ENCODE measurements around the gene ING2. TPM values are rescaled to one million over a fixed set of nuclear protein-coding genes. Genes with fewer than 3 reads are reported as not detected.

The ING2 gene
- total and polyA plus RNA-seq, 7 donors = 8.6 to 29.8 (median 11.1) TPM

GRCh38 chr4:183467246-183467645 lies 37.6 kb upstream of the ING2 start:
- Histone ChIP-seq H3K36me3 (no peaks in the 10 kb centered on the region), H3K27ac (no peak overlapping the region), H3K4me3 (no peak overlapping the region), H3K4me1 (no peaks in the 10 kb centered on the region), H3K9me3 (no peaks in the 10 kb centered on the region), H3K27me3 (no peaks in the 10 kb centered on the region)
- TF ChIP-seq EP300 (IDR thresholded peaks at IDR 0.05) = no peak
- no peak for TF ChIP-seq CTCF (IDR thresholded peaks at IDR 0.05)
- no peak for TF ChIP-seq POLR2AphosphoS5 (IDR thresholded peaks at IDR 0.05)
- TF ChIP-seq POLR2A (IDR thresholded peaks at IDR 0.05) = no peak
- intact Hi-C loops (cut with DNase I) = no loop called here
- WGBS, 2 donors = 93 to 95% methylated on average over 3 of the region's 3 CpGs
- no peak for DNase-seq

- 54 to 75% methylated on average over 7 of the region's 7 CpGs for WGBS, 2 donors
- DNase-seq = no peak
- Histone ChIP-seq H3K27ac (no peak overlapping the region), H3K4me1 (peaks cover 0 to 4% (median 0%) of the 10 kb centered on the region in 4 donors), H3K27me3 (no peaks in the 10 kb centered on the region), H3K36me3 (no peaks in the 10 kb centered on the region), H3K4me3 (no peak overlapping the region), H3K9me3 (no peaks in the 10 kb centered on the region)
- intact Hi-C loops (cut with DNase I) = no loop called here
- TF ChIP-seq POLR2AphosphoS5 (IDR thresholded peaks at IDR 0.05) (no peak), CTCF (IDR thresholded peaks at IDR 0.05) (no peak), POLR2A (IDR thresholded peaks at IDR 0.05) (no peak), EP300 (IDR thresholded peaks at IDR 0.05) (no peak)
Measured at GRCh38 chr4:183468210-183469095, 36.4 kb upstream of the ING2 start.

GRCh38 chr4:183469285-183469684 lies 35.6 kb upstream of the ING2 start:
- intact Hi-C loops (cut with DNase I) = no loop called here
- H3K4me1 ChIP-seq = peaks cover 0 to 4% (median 0%) of the 10 kb centered on the region in 4 donors
- TF ChIP-seq CTCF (IDR thresholded peaks at IDR 0.05) (no peak), POLR2A (IDR thresholded peaks at IDR 0.05) (no peak), EP300 (IDR thresholded peaks at IDR 0.05) (no peak), POLR2AphosphoS5 (IDR thresholded peaks at IDR 0.05) (no peak)
- no peaks in the 10 kb centered on the region for H3K9me3 ChIP-seq
- 42 to 78% methylated on average over 1 of the region's 1 CpG for WGBS, 2 donors
- no peak overlapping the region for H3K27ac ChIP-seq
- H3K36me3 ChIP-seq = no peaks in the 10 kb centered on the region
- DNase-seq = no peak
- H3K4me3 ChIP-seq = no peak overlapping the region
- H3K27me3 ChIP-seq = no peaks in the 10 kb centered on the region

GRCh38 chr4:183469936-183470335 lies 34.9 kb upstream of the ING2 start:
- Histone ChIP-seq H3K4me1 (peaks cover 0 to 4% (median 0%) of the 10 kb centered on the region in 4 donors), H3K27me3 (no peaks in the 10 kb centered on the region), H3K4me3 (no peak overlapping the region), H3K27ac (no peak overlapping the region), H3K36me3 (no peaks in the 10 kb centered on the region), H3K9me3 (no peaks in the 10 kb centered on the region)
- DNase-seq = no peak
- no peak for TF ChIP-seq POLR2A (IDR thresholded peaks at IDR 0.05)
- TF ChIP-seq CTCF (IDR thresholded peaks at IDR 0.05) = no peak
- no peak for TF ChIP-seq EP300 (IDR thresholded peaks at IDR 0.05)
- TF ChIP-seq POLR2AphosphoS5 (IDR thresholded peaks at IDR 0.05) = no peak
- WGBS, 2 donors = 32 to 67% methylated on average over 2 of the region's 2 CpGs
- intact Hi-C loops (cut with DNase I) = loop anchor here (5.0 kb wide), 1 partner anchor 132 kb away; no protein-coding TSS in a partner anchor

Measured in sigmoid colon (tissue), 7 donors.